ENCODE results near the gene CYFIP1. TPM values are rescaled to one million over a fixed set of nuclear protein-coding genes. Genes with fewer than 3 reads are reported as not detected.

CYFIP1 gene
- total RNA-seq = 100 to 1,000 TPM in 1 of 9 donors, 10 to 100 TPM in 8; 23.4 to 111 (median 34.6) TPM
- polyA plus RNA-seq = 10 to 100 TPM in 1 of 2 donors, 1 to 10 TPM in 1; 7.6 to 32.8 TPM
- long read RNA-seq, donor 1, full-length matches to known transcripts = 16 of 40 reads
- long read RNA-seq, donor 1, partial matches to known transcripts = 19 of 40 reads
- long read RNA-seq, donor 1, other reads (novel, unspliced or antisense) = 5 of 40 reads
- long read RNA-seq, donor 2, full-length matches to known transcripts = 36 of 81 reads
- long read RNA-seq, donor 2, partial matches to known transcripts = 30 of 81 reads
- long read RNA-seq, donor 2, other reads (novel, unspliced or antisense) = 15 of 81 reads
- long read RNA-seq, donor 3, full-length matches to known transcripts = 25 of 59 reads
- long read RNA-seq, donor 3, partial matches to known transcripts = 28 of 59 reads
- long read RNA-seq, donor 3, other reads (novel, unspliced or antisense) = 6 of 59 reads

- Histone ChIP-seq H3K36me3 (no peaks in the 10 kb centered on the region), H3K27me3 (no peaks in the 10 kb centered on the region), H3K27ac (peak within 1 kb of the TSS; percentile 73 to 92 (median 86)), H3K9me3 (no peaks in the 10 kb centered on the region), H3K4me1 (peaks cover 0 to 24% (median 9%) of the 10 kb centered on the region in 12 donors), H3K4me3 (peak within 1 kb of the TSS; percentile 70 to 99 (median 88))
- ATAC-seq (peak; percentile 94 to 97 (median 97)), DNase-seq (peak; percentile 90 to 93 (median 92))
- intact Hi-C loops (cut with DNase I) = loop anchor here in 6 of 10 donors (2.0 to 10.0 kb wide), 7 partner anchors 32 to 196 kb away; partner anchors contain the start of genes TUBGCP5 (in 2 of the 6) and NIPA1 (in 1 of the 6)
- 0% methylated on average over 34 to 93 of the region's 93 CpGs for WGBS, 4 donors
- TF ChIP-seq POLR2A (IDR thresholded peaks at IDR 0.05) = peak in 1 of 2 donors; percentile 69
- no peak for TF ChIP-seq CTCF (IDR thresholded peaks at IDR 0.05)
These were observed at the start of gene CYFIP1 for GRCh38 chr15:22980189-22981050. Gene CYFIP1, minus strand, starts transcription at chr15:22980368. Its CDS starts 33,083 bp downstream, at chr15:22947285.

- H3K27me3 ChIP-seq = no peaks in the 10 kb centered on the region
- H3K27ac ChIP-seq = no peak overlapping the region
- H3K36me3 ChIP-seq = peaks cover 0 to 100% (median 97%) of the 10 kb centered on the region in 9 donors
- DNase-seq = no peak
- intact Hi-C loops (cut with DNase I) = no loop called here
- no peaks in the 10 kb centered on the region for H3K9me3 ChIP-seq
- no peak for TF ChIP-seq CTCF (IDR thresholded peaks at IDR 0.05)
- no peak for TF ChIP-seq POLR2A (IDR thresholded peaks at IDR 0.05)
- H3K4me1 ChIP-seq = no peaks in the 10 kb centered on the region
- no peak for ATAC-seq
- no peak overlapping the region for H3K4me3 ChIP-seq
- 79 to 94% (median 89%) methylated on average over 1 of the region's 1 CpG for WGBS, 4 donors
These were observed 46.0 kb upstream of the CYFIP1 start for GRCh38 chr15:23026218-23026617.

- no peak overlapping the region for H3K27ac ChIP-seq
- TF ChIP-seq POLR2A (IDR thresholded peaks at IDR 0.05) (no peak), CTCF (IDR thresholded peaks at IDR 0.05) (no peak)
- peaks cover 0 to 100% (median 99%) of the 10 kb centered on the region in 9 donors for H3K36me3 ChIP-seq
- WGBS, 4 donors = 88 to 97% (median 92%) methylated on average over 2 of the region's 2 CpGs
- no peaks in the 10 kb centered on the region for H3K4me1 ChIP-seq
- no peaks in the 10 kb centered on the region for H3K27me3 ChIP-seq
- ATAC-seq (no peak), DNase-seq (no peak)
- H3K9me3 ChIP-seq = no peaks in the 10 kb centered on the region
- intact Hi-C loops (cut with DNase I) = no loop called here
- no peak overlapping the region for H3K4me3 ChIP-seq
These were observed 42.0 kb upstream of the CYFIP1 start for GRCh38 chr15:23022156-23022555.

Data from heart left ventricle (tissue), 16 donors.